GM18873 (cell line): Measurements from ENCODE around the gene FEZ2.
A peak's percentile ranks its signal among the peaks of the same experiment; 100 is the strongest.

Experiments
- ATAC-seq: cut with Tn5 transposase; IDR thresholded peaks from one replicate; pipeline ENCODE4 v1.9.1; 2021; ENCODE audit warnings: mild to moderate bottlenecking, moderate library complexity, moderate number of reproducible peaks; ENCODE audit not compliant: unreplicated experiment, low FRiP score

FEZ2 gene

DNA sequence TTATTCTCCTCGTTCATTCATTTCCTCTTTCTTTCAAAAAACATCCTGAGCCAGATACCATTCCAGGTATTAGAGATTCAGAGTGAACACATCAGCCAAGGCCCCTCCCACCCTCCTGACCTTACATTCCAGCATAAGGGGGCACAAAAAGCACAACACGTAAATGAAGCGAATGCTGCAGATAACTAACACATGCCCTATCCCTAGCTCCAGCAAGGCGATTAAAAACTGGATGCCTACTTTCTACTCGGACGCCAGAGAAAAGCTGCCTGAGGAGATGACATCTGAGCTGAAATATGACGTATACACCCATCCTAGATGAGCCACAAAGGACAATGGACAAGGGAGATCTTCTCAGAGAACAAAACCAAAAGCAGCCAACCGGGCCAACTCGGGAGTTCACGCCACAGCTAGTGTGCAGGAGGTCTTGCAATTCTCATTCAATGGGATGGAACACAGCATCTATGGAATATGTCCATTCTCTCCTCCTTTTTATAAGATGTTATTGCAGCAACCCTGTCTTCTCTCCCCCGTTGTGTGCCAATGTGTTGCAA lies 33.5 kb downstream of the FEZ2 start:
- ATAC-seq = no peak

DNA sequence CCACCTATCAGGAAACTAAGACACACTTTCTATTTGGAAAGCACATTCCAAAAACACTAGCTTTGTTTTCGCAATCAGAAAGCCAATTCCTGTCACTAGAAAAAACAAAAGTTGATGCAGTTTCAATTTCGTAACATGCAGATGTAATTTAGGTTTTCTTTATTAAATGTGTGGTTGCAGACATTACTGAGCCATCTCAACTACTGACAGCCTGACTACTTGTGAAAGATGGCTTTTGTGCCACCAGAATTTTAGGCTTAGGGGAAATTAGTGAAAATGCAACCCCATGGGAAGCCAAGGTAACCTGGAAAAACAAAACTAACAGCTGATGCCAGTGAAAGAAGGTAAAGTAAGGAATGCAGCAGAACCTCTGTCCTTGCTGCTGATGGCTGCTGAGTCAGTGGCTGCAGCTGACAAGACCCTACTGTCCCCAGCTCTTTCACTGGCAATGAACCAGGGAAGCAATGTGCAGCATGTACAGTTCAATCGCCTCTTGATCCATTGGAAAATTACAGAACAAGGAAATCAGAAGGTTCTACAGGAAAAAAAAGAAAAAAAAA lies 34.9 kb downstream of the FEZ2 start:
- ATAC-seq = no peak

DNA sequence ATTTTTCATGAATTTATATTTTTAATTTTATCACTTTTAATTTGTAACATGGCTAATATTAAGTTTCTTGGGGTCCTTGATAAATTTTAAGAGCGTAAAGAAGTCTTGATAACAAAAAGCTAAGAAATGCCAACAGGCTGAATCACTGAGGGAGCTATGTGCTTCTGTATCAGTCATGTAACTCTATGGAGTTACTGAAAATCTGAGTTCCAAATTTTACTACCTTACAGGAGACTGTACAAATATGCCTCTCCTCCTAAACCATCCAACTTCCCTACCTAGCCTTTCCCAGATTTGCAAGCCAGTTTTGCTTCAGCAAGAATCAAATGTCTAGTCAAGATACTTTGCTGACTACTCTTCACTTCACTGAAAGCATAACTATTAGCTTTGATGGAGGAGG lies 35.7 kb downstream of the FEZ2 start:
- no peak for ATAC-seq

DNA sequence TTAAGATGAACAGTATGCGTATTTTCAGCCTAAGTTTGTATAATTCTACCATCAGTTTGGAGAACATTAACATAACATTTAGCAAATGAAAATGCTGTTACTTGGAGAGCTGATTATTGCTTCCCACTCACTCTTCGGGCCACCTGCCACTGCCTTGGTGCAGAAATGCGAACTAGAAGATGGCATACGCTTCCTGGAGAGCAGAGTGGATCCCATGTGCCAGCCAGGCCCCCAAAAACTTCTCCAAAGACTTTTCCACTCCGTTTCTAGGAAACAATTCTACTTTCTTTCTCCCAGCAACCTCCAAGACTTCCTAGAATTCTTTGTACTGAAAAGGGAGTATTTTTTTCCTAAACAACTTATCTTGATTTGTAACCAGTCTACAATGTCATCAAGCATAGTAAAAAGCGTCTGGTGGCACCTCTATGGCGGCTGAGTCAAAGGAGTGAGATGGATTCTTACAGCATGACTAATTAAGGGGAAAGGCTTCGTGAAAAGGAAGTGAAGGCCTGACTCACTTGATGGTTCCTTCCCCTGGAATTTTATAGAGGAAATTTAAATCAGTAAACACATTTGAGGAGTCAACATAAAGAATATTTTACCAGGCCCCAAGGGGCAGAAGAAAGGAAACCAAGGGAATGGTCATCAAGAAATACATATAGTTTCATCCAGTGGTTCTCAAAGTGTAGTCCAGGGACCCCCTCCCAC lies 36.6 kb downstream of the FEZ2 start:
- no peak for ATAC-seq

DNA sequence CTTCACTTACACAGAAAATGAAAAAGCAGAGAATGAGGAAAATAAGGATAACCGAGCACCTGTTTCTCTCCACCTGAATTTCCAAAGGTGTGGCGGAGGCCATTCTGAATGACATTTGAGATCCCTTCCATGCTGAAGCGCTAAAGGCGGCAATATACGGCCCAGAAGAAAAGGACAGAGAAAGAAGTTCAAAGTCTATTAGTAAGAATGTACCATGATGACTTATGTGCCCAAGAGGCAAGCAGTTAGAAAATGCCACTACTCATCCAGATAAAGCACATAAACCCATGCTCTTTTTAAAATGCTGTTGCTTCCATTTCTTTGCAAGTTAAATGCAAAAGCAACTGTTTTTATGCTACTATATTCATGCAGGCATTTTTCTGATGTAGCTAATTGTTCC lies 37.2 kb downstream of the FEZ2 start:
- ATAC-seq = no peak

DNA sequence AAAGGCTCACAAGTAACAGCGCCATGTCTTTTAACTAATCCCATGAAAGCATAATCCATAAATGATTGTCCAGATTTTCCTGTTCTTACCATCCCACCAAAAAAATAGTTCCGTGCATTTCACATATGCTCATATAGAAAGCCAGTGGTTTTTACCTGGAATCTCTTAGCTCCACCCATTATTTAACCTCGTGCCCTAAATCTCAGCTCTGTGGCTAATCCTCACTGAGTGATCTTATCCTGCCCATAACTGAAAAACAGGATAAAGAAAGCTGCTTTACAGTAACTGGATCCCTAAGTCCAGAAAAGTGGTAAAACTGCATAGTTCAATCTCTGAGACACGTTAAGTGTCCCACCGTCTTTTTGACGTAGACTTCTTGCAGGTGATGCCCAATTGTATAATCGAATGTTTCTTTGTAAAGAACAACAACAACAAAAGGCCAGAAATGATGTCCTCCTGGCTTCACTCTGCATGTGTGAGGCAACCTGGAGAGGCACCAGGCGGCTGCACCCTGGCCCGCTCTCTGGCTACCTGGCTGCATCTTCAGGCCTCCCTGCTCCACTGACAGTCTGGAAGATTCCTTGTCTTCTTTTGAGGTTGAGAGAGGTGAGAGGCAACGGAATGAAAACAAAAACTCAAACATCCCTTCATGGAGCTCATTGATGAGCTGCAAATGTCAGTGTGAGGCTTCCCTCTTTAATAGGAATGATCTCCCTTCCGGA lies 38.6 kb downstream of the FEZ2 start:
- ATAC-seq = no peak

DNA sequence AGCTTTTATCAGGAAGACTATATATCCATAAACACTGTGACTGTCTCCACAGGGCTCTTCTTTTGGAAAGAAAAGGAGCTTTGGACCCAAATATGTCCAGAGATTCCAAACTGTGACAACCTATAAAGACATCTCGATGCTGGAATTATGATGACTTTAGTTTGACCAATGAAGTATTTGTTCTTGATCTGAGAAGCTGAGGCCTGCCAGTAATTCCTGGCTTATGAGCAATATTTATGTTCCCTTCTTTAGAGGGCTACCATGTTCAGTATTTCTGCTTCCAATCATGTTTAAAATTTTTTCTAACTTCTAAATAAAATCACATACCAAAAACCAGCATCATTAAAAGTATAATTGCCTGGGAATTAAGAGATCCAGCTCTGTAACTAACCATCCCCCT lies 41.1 kb downstream of the FEZ2 start:
- ATAC-seq = no peak

DNA sequence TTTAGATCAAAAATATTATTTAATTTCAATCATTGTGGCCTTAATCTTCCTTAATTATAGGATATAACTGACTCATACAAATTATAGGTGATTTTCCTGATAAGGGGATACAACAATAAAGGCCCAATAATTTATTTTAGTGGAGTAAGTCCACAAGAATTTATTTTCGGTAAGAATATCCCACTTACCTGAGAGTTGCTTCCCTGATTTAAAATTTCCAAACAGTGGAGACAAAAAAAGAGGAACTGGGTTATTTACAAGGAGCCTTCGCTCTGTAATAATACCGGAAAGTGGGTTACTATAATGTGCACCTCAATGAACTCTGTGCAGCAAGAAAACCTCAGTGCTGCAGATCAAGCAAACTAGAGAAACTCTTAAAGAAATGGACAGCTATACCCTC lies 42.2 kb downstream of the FEZ2 start:
- no peak for ATAC-seq

DNA sequence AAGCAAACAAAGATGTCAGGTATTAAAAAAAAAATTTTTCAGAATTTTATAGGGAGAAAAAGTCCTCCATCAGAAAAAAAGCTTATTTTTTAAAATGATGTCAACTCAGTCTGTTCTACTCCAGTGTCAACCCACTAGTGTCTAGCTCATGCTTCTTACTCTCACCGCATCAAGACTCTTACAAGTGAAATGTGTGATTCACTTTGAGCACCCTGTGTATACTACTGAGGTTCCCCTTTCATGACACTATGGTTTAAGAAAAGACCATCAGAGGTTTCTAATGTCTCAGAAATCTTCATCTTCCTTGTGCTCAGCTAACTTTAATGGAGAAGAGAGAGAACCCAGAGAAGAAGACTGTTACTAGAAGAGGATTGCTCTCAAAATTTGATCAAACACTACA lies 43.4 kb downstream of the FEZ2 start:
- no peak for ATAC-seq

DNA sequence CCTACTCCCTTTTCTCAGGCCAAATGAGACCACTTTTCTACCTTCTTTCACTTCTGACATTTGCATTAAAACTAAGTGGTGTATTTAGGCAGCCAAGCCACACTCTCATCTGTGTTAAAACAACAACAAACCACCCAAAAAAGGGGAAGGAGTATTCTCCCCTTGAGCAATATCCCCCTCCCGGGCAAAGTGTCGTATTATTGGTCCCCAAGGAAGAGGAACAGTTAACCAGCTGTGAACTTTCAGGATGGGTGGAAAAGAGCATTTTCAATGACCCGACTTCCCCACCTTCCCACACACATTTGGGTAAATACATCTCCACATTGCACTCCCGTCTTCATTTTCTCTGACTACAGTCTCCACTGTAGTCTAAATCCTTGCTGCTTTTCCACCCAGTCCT lies 44.3 kb downstream of the FEZ2 start:
- no peak for ATAC-seq

DNA sequence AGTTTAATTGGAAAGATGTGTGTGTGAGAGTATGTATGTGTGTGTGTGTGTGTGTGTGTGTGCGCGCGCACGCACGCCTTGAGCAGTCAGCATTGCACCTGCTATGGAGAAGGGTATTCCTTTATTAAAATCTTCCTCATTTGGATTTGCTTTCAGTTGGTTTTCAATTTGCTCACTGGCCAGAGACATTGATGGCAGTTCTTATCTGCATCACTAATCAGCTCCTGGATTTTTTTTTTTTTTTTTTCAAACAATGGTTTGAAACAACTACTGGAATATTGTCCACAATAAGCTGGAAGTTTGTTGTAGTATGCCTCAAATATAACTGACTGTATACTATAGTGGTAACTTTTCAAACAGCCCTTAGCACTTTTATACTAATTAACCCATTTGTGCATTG lies 48.0 kb downstream of the FEZ2 start:
- ATAC-seq = no peak

DNA sequence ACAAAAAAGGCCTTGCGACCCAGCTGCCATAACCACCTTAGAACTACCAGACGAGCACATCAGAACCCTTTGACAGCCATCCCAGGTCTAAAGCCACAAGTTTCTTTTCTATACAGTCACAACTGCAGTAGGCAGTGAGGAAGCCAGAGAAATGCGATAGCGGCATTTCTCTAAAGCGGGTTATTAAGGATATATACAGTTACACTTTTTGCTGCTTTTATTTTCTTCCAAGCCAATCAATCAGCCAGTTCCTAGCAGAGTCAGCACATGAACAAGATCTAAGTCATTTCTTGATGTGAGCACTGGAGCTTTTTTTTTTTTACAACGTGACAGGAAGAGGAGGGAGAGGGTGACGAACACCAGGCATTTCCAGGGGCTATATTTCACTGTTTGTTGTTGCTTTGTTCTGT lies 48.8 kb downstream of the FEZ2 start:
- ATAC-seq = no peak

DNA sequence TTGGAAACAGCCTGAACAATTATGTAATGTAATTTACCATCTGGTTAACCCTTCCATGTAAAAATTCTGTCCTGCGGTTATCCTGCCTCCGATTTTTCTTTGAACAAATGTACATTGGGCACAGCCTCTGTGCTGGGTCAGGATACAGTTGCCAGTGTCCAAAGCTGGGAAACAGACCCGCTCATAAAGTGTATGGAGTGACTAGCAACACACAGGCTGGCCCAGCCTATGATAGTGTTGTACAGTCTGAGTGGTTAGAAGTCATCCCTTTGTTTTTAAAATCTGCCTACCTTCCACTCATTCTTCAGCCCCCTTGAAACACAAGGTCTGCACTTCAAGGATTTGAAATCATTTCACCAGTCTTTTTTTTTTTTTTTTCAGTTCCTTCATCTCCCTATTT lies 50.1 kb downstream of the FEZ2 start:
- ATAC-seq = no peak

DNA sequence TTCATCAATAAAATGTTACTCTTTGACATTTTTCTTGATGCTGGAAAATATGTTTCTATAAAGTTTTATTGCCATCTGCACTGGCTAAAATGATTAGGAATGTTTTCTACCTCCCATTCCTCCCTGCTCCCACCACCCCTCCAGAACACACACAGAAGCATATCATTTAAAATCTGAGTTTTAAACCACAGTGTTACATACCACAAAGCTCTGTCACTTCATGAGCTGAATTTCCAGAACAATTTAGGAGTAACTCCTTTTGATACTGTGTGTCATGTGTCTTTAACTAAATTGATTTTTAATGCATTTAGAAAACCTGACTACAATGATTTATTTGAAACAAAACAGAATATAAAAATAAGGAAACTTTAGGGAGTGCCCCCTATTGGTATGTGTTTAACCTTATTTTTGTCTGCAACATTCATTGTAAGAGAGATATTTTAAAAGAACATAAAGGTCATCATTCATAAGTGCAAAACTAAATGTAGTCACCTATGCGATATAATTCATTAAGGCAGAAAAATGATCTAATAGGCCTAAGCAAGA lies 52.0 kb downstream of the FEZ2 start:
- no peak for ATAC-seq

DNA sequence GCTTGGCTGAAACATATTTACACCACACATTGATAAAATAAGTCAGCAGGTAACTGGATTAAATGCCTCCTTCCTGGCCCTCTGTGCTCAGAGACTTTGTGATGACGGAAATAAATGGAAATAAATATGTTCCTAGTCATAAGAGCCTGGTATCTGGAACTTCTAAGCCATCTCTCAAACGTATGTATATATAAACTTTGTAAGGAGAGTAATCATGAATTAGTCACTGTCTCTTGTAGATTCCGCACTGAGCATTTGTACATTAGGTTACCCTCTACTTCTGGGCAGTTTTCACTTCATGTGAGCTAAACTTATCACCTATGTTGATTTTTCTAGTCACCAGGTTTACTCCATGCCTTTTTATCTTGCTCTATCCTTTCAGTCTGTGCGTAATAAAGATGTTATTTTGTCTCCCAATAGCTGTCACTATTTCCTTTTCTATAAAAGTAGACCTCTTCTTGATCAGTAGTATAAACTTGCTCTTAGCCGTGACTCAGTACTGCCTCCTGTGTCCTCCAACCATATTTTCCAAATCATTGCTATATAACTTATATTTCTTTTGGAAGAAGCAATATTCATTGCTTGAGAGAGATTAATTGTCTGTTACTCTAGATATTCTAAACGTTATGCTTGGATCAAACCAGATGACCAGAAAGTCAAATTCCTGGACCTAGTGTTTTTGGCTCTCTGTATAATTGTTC lies 53.2 kb downstream of the FEZ2 start:
- ATAC-seq = no peak

DNA sequence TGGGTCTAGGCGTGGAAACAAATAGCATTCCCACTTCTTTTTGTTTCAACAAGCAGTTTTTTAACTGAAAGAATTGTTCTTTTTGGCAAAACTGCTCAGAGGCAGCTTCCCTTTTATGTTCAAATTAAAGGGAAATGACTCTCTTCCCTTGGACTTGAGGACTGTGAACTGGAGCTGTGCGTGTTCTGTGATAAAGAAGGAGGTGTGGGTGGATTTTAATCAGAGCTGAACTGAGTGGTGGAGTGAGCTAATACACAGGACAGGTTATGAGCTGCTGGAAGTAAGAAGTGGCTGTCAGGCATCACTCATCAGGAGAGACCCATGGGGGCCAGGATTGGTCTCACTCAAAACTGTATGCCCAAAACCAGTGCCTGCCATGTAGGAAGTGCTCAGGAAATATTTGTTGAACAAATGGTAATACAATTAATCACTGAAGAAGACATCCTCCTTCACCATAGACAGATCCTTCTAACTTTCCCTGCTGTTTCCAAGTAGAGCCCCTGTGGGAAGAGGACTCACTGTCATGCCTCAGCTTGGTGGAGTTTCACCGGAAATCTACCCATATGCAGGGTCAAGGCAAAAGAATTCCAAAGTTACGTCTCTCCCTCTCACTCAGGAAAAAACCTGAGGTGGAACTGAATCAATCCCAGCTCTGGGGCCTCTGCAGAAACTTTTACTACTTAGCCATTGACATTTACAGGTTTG lies 55.9 kb downstream of the FEZ2 start:
- no peak for ATAC-seq

DNA sequence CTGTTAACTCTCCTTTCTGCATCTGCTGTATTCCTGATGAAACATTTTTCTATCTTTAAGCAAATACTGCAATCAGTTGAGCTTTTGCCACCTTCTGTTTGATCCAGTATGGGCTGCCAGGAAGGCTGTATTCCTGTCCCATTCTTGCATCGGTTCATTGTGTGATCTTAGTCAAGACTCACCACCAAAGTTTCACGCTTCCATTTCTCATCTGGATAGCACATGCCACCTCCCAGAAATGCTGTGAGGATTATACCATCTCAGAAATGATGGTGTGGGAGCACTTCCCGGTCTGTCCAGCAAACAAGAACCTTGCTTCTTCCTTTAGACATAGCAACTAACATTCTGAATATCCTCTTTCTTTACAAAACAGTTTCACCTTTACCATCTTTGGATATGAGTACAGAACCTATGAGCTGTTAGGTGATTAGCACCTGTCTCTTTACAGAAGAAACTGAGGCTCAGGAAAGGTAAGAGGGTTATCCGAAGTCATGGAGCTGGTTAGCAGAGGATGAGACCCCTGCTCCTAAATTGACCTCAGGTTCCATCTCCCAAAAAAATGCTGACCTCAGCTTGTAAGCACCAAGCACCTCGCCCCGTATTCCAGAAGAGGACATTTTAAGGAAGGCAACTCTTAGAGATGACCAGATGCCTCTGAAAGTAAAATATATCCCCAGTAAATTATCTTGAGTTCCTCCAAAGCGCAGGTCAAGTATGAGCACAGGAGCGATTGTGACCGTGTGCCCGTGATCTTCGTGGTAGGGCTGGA lies 56.8 kb downstream of the FEZ2 start:
- ATAC-seq = no peak

DNA sequence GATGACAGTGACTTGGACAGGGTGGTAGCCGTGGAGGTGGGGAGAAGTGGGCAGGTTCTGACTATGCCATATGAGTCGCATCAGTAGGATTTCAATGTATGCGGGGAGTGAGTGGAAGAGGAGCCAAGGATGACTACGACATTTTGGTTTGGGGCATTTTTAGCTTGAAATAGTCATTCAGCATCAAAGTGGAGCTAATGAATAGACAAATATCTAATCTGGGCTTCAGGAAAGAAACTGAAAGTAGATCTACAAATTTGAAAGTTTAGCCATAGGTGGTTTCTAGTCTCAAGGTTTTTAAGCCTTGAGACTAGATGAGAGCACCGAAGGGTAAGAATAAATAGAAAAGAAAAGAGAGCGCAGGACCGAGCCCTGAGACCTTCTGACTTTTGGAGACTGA lies 58.3 kb downstream of the FEZ2 start:
- ATAC-seq = peak; percentile 78

DNA sequence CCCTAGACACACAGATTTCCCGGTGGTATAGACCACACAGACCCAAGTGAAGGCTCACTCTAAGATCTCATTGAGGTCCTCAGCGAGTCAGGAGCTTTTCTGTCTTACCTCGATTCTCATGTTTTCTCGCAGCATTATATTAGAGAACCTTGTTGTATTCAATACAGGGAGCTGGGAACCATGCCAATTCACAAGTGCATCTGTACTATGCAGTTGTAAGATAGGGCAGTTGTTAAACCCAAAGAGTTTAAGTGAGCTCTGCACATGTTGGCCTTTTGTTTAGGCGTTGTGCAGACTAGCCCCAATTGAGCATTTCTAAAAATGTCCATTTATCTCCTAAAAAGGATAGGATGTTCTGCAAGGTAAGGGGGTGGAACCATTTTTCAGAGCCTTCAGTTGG lies 59.6 kb downstream of the FEZ2 start:
- ATAC-seq = no peak

DNA sequence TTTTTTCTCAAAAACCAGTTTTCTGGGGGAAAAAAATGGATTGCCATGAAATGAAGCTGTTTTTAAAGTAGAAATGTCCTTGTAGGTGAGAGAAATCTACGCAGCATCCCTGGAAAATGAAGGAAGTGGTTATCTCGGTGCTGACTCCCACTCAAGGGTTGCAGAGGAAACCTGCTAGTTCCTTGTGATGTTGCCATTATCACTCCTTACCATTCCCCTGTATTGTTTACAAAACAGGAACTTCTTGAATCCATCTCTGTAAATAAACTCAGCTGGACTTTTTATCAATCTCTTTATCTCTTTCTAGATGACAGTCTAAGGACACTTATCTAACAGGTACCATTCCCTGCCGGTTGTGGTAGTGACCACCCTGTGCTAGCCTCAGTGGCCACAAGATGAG lies 61.2 kb downstream of the FEZ2 start:
- ATAC-seq = no peak
